Skeletal muscle tissue (tissue), 4 donors: ENCODE results near the gene PHACTR1. TPM values are rescaled to one million over a fixed set of nuclear protein-coding genes. Genes with fewer than 3 reads are reported as not detected.
"Not testable (repeated sequence)": the region's sequence is repeated elsewhere in the genome, so short reads cannot be mapped to it uniquely, and the experiment has no call there.

Source experiments
- H3K27ac ChIP-seq: one replicate; pipeline ENCODE4 v1.7.0; 2013; ENCODE audit warnings: mild to moderate bottlenecking, low read depth, low read length, inconsistent platforms
- H3K27me3 ChIP-seq, 3 donors: one replicate each; pipeline ENCODE4 v1.7.0; 2013; ENCODE audit warnings: low read length in 3 of 3; ENCODE audit not compliant: control insufficient read depth in 3 of 3, insufficient read depth in 3 of 3
- H3K36me3 ChIP-seq, 3 donors: one replicate each; pipeline ENCODE4 v1.7.0; 2013; ENCODE audit warnings: low read length in 3 of 3; ENCODE audit not compliant: control insufficient read depth in 3 of 3, insufficient read depth in 3 of 3
- H3K4me1 ChIP-seq, 3 donors: one replicate each; pipeline ENCODE4 v1.7.0; 2013; ENCODE audit warnings: low read length in 3 of 3, mild to moderate bottlenecking in 3 of 3; ENCODE audit not compliant: control insufficient read depth in 3 of 3, insufficient read depth in 3 of 3
- H3K4me3 ChIP-seq, 3 donors: one replicate each; pipeline ENCODE4 v1.7.0; 2013; ENCODE audit warnings: low read length in 3 of 3
- H3K9ac ChIP-seq, 3 donors: one replicate each; pipeline ENCODE4 v1.7.0; 2013; ENCODE audit warnings: low read length in 3 of 3, mild to moderate bottlenecking in 3 of 3, moderate library complexity in 2 of 3, low read depth in 1 of 3
- H3K9me3 ChIP-seq, 3 donors: one replicate each; pipeline ENCODE4 v1.7.0; 2013; ENCODE audit warnings: low read length in 3 of 3; ENCODE audit not compliant: control insufficient read depth in 3 of 3
- total RNA-seq: library from RNA; depleted of rRNA; stranded (reverse); fragments of >200 nt; gene quantifications from one replicate; pipeline ENCODE4 v1.2.3, GENCODE V29; 2014
- donor health status: Osteomylitis.

The PHACTR1 gene
- total RNA-seq, 1 donor from 2014 or later = 5.7 TPM

- Histone ChIP-seq H3K9ac (no peak overlapping the region), H3K36me3 (peaks cover 5 to 16% (median 13%) of the 10 kb centered on the region in 3 donors), H3K27ac (no peak overlapping the region), H3K9me3 (no peaks in the 10 kb centered on the region), H3K4me1 (peaks cover 23 to 36% (median 29%) of the 10 kb centered on the region in 3 donors), H3K27me3 (no peaks in the 10 kb centered on the region), H3K4me3 (no peak overlapping the region)
These were observed 589.2 kb downstream of the PHACTR1 start for GRCh38 chr6:13305791-13306190.

GRCh38 chr6:13307508-13307995 is 591.0 kb downstream of the PHACTR1 start:
- H3K9ac ChIP-seq = no peak overlapping the region
- H3K36me3 ChIP-seq = peaks cover 7 to 25% (median 19%) of the 10 kb centered on the region in 3 donors
- no peaks in the 10 kb centered on the region for H3K9me3 ChIP-seq
- no peaks in the 10 kb centered on the region for H3K27me3 ChIP-seq
- H3K4me1 ChIP-seq = peaks cover 19 to 31% (median 25%) of the 10 kb centered on the region in 3 donors
- H3K27ac ChIP-seq = no peak overlapping the region
- no peak overlapping the region for H3K4me3 ChIP-seq

DNA sequence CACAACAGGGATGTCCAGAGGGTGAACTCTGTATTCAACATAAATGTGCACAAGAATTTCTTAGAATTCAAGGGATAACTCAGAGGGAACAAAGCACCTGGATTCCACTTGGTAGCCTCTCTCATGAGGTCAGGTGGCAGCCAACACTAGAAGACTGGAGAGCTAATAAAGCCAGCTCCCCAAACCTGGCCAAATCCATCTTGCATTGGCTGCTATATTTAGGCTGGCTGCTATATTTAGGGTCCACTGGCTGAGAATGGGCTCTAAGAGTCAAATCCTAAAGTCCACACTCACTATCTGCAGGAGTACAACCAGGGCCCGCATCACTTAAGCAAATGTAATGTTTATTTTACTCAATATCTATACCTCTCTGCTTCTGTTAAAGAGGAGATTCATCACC is 591.8 kb downstream of the PHACTR1 start:
- no peak overlapping the region for H3K27ac ChIP-seq
- no peak overlapping the region for H3K4me3 ChIP-seq
- H3K27me3 ChIP-seq = no peaks in the 10 kb centered on the region
- peaks cover 7 to 29% (median 22%) of the 10 kb centered on the region in 3 donors for H3K36me3 ChIP-seq
- no peaks in the 10 kb centered on the region for H3K9me3 ChIP-seq
- no peak overlapping the region for H3K9ac ChIP-seq
- H3K4me1 ChIP-seq = peaks cover 11 to 23% (median 18%) of the 10 kb centered on the region in 3 donors

DNA sequence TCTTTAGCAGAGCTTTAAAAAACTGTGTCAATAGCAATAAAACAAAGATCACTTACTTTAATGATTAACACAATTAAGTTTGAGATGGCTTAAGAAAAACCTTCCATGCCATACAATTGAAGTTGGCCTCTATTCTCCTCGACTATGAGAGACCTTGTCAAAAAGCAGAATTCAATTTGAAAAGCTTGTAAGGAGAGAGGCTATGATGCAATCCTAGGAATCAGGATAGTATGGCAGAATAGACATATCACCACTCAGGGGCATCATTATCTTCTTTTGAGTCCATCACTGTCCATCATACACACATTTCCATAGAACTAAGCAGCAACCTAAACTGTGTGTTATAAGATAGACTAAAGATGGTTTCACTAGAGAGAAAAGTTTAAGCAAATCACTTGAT is 594.6 kb downstream of the PHACTR1 start:
- H3K27me3 ChIP-seq = no peaks in the 10 kb centered on the region
- peaks cover 16 to 31% (median 30%) of the 10 kb centered on the region in 3 donors for H3K36me3 ChIP-seq
- no peaks in the 10 kb centered on the region for H3K9me3 ChIP-seq
- H3K4me1 ChIP-seq = peaks cover 6 to 12% (median 9%) of the 10 kb centered on the region in 3 donors
- H3K27ac ChIP-seq = no peak overlapping the region
- H3K9ac ChIP-seq = no peak overlapping the region
- no peak overlapping the region for H3K4me3 ChIP-seq

DNA sequence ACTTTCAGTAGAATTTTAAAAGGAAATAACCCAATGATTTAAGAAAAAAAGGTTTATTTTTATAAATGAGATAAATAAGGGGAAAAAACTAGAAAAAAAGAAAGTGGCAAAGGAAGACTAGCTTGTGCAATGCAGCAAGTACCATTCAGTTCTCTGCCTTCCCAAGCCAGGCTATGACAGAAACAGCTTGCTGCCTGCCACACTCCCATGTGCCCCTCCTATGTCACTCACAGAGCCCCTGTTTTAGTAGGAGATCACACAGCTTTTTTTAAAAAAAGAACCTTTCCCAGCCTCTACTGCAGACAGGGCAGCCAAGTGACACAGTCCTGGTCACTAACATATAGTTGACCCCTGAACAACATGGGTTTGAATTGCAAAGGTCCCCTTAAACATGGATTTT is 598.2 kb downstream of the PHACTR1 start:
- H3K9ac ChIP-seq = no peak overlapping the region

GRCh38 chr6:13315896-13316295 is 599.3 kb downstream of the PHACTR1 start:
- Histone ChIP-seq H3K27me3 (no peaks in the 10 kb centered on the region), H3K4me3 (no peak overlapping the region), H3K4me1 (peaks cover 0 to 2% (median 0%) of the 10 kb centered on the region in 3 donors), H3K36me3 (peaks cover 31 to 61% (median 53%) of the 10 kb centered on the region in 3 donors), H3K27ac (no peak overlapping the region), H3K9me3 (no peaks in the 10 kb centered on the region), H3K9ac (no peak overlapping the region)

More for the DNA sequence above, 598.2 kb downstream of the PHACTR1 start:
- no peaks in the 10 kb centered on the region for H3K9me3 ChIP-seq
- peaks cover 0 to 2% (median 0%) of the 10 kb centered on the region in 3 donors for H3K4me1 ChIP-seq
- no peaks in the 10 kb centered on the region for H3K27me3 ChIP-seq
- H3K27ac ChIP-seq = no peak overlapping the region
- H3K36me3 ChIP-seq = peaks cover 23 to 52% (median 44%) of the 10 kb centered on the region in 3 donors
- H3K4me3 ChIP-seq = no peak overlapping the region

DNA sequence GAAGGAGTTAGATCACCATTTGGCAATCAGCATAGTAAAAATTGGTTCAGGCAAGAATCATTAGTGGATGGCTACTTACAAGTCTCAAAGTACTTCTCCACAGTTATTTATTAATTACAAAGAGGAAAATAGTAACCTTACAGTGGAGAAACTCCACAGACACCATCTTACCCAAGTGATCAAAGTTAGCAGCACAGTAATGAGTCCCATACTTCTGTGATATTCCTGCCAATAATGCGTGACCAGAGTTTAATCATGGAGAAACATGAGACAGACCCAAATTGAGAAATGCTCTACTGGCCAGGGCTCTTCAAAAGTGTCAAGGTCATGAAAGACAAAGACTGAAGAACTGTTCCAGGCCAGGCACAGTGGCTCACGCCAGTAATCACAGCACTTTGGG is 602.3 kb downstream of the PHACTR1 start:
- no peak overlapping the region for H3K4me3 ChIP-seq
- peaks cover 0 to 2% (median 0%) of the 10 kb centered on the region in 3 donors for H3K4me1 ChIP-seq
- no peaks in the 10 kb centered on the region for H3K27me3 ChIP-seq
- H3K9ac ChIP-seq = no peak overlapping the region
- H3K9me3 ChIP-seq = no peaks in the 10 kb centered on the region
- peaks cover 36 to 59% (median 56%) of the 10 kb centered on the region in 3 donors for H3K36me3 ChIP-seq
- no peak overlapping the region for H3K27ac ChIP-seq

GRCh38 chr6:13319891-13320564 is 603.5 kb downstream of the PHACTR1 start:
- no peaks in the 10 kb centered on the region for H3K27me3 ChIP-seq
- H3K9ac ChIP-seq = no peak overlapping the region
- peaks cover 32 to 63% (median 58%) of the 10 kb centered on the region in 3 donors for H3K36me3 ChIP-seq
- no peak overlapping the region for H3K4me3 ChIP-seq
- H3K27ac ChIP-seq = no peak overlapping the region
- no peaks in the 10 kb centered on the region for H3K9me3 ChIP-seq
- H3K4me1 ChIP-seq = peaks cover 0 to 2% (median 0%) of the 10 kb centered on the region in 3 donors

DNA sequence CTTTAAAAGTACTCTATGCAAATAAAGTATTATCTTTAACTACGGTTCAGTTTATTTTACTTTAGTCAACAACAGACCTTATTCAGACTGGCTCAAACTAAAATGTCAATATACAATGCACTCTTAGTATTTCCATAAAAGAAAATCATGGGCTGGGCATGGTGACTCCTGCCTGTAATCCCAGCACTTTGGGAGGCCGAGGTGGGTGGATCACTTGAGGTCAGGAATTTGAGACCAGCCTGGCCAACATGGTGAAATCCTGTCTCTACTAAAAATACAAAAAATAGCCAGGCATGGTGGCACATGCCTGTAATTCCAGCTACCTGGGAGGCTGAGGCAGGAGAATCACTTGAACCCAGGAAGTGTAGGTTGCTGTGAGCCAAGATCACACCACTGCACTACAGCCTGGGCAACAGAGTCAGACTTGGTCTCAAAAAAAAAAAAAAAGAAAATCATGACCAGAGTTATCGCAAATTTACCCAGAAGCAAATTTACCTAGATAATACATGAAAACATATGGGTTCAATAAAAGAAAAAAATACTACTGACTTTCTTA is 609.5 kb downstream of the PHACTR1 start:
- not testable (repeated sequence) for H3K4me3 ChIP-seq, H3K27ac ChIP-seq, H3K9me3 ChIP-seq, H3K27me3 ChIP-seq, H3K9ac ChIP-seq
- H3K36me3 ChIP-seq = peaks cover 9 to 18% (median 15%) of the 10 kb centered on the region in 3 donors
- H3K4me1 ChIP-seq = peaks cover 3 to 13% (median 8%) of the 10 kb centered on the region in 3 donors

- H3K27ac ChIP-seq = peak overlapping the region; percentile 90
- H3K4me3 ChIP-seq = peak overlapping the region; percentile 92 to 98 (median 95)
These were observed 611.1 kb downstream of the PHACTR1 start for GRCh38 chr6:13327691-13328075.

More at GRCh38 chr6:13327691-13328075, 611.1 kb downstream of the PHACTR1 start:
- peaks cover 3 to 13% (median 8%) of the 10 kb centered on the region in 3 donors for H3K4me1 ChIP-seq
- peaks cover 3 to 14% (median 6%) of the 10 kb centered on the region in 3 donors for H3K36me3 ChIP-seq
- no peaks in the 10 kb centered on the region for H3K9me3 ChIP-seq
- no peaks in the 10 kb centered on the region for H3K27me3 ChIP-seq
- H3K9ac ChIP-seq = peak overlapping the region; percentile 90 to 97 (median 91)
